ENCODE results near the gene ZC3H6.

DNA sequence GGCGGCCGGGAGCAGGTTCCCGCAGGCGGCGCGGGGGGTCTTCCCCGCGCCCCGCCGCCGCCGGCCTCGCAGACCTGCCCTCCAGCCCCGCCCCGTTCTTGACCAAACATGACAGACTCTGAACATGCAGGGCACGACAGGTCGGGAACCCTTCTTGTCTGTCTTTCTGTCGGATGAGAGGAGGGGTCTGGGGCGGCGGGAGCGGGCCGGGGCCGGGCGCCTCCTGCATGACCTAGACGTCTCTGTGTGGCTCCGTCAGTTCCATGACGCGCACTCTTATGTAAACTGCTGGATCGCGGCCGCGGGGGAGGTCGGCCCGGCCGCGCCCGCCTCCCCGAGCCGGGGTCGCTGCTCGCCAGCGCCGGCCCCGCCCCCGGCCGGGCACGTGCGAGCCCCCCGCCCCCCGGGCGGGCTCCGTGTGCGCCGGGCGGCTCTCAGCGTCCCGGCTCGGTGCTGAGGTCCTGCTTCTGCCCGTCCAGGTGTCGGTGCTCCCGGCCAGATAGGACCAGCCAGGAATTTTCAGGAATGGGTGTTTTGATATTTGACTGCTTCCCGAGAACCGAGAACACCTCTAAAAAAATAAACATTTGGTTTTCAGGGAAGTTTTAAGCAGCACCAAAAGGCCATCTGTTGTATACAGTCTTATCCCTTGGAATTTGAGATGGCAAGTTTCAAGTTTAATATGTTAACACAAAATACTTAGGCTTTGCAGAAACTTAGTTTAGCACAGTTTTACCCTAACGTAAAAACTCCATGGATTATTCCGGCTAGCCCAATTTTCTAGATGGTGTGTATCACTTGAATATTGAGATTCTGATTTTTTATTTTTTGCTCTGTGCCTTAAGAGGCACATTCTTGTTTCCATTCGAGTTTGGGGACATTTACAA, 733 bp downstream of the ZC3H6 start:
- TF ChIP-seq, protein P1, sequence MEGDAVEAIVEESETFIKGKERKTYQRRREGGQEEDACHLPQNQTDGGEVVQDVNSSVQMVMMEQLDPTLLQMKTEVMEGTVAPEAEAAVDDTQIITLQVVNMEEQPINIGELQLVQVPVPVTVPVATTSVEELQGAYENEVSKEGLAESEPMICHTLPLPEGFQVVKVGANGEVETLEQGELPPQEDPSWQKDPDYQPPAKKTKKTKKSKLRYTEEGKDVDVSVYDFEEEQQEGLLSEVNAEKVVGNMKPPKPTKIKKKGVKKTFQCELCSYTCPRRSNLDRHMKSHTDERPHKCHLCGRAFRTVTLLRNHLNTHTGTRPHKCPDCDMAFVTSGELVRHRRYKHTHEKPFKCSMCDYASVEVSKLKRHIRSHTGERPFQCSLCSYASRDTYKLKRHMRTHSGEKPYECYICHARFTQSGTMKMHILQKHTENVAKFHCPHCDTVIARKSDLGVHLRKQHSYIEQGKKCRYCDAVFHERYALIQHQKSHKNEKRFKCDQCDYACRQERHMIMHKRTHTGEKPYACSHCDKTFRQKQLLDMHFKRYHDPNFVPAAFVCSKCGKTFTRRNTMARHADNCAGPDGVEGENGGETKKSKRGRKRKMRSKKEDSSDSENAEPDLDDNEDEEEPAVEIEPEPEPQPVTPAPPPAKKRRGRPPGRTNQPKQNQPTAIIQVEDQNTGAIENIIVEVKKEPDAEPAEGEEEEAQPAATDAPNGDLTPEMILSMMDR (IDR thresholded peaks at IDR 0.05; ENCODE audit: insufficient read depth, low read depth, low read length), result no peak
- no peak for TF ChIP-seq EZH2 (IDR thresholded peaks at IDR 0.05; ENCODE audit: insufficient read depth, low read length)
